A549 (cell line): ENCODE results near the gene TRIM10. TPM values are rescaled to one million over a fixed set of nuclear protein-coding genes. Genes with fewer than 3 reads are reported as not detected.
A peak's percentile ranks its signal among the peaks of the same experiment; 100 is the strongest.

Source experiments
- ATAC-seq, 2 experiments: fragments of 200-7000 bp in 1 of 2; fragments of >200 bp in 1 of 2; cut with Nextera tagmentation in 1 of 2; cut with Tn5 transposase in 1 of 2; 3 replicates each; pipeline versions ENCODE4 v1.8.0 to v1.9.1; 2018 to 2020; ENCODE audit warnings: mild to moderate bottlenecking in 1 of 2, moderate library complexity in 1 of 2
- CTCF ChIA-PET: fragments of 300-600 bp; sonication (Branson Sonifier 250); formaldehyde crosslinking; extraction: SDS; loops from one replicate; lab custom pipeline; 2021; ENCODE audit warnings: antibody characterized with exemption, inconsistent platforms; lab: Yijun Ruan, JAX
- POLR2A ChIA-PET: fragments of 350-600 bp; formaldehyde crosslinking; extraction: SDS; loops from one replicate; lab custom pipeline; 2021; ENCODE audit warnings: antibody characterized with exemption, inconsistent platforms; lab: Yijun Ruan, JAX
- DNase-seq, 2 experiments: peaks; one replicate each; pipeline versions ENCODE4 v3.0.0 to v3.0.0-alpha.2; 2011 to 2016; ENCODE audit warnings: low read depth in 1 of 2, low spot score in 1 of 2
- FAIRE-seq: peaks from 2 replicates; lab custom pipeline; 2011; peaks lifted over from hg19 to GRCh38; lab: Jason Lieb, UNC
- H3K27ac ChIP-seq, 2 experiments: fragments of >200 bp; sonication (Bioruptor Twin); formaldehyde crosslinking; 3 replicates each; pipeline ENCODE4 v1.5.1; 2016 to 2017
- H3K4me1 ChIP-seq: fragments of >200 bp; sonication (Bioruptor Twin); formaldehyde crosslinking; 3 replicates; pipeline ENCODE4 v1.6.1; 2016
- H3K4me2 ChIP-seq: fragments of >200 bp; sonication (Bioruptor Twin); formaldehyde crosslinking; 3 replicates; pipeline ENCODE4 v1.6.1; 2016
- H3K4me3 ChIP-seq: fragments of >200 bp; sonication (Bioruptor Twin); formaldehyde crosslinking; 3 replicates; pipeline ENCODE4 v1.5.1; 2016
- H3K9me3 ChIP-seq: fragments of >200 bp; sonication (Bioruptor Twin); formaldehyde crosslinking; 3 replicates; pipeline ENCODE4 v1.6.1; 2016
- ATOH8 ChIP-seq: fragments of 250-450 bp; sonication (Bioruptor Pico); IDR thresholded peaks from 2 replicates; pipeline ENCODE4 v1.5.0; 2020; ENCODE audit warnings: low read depth, mild to moderate bottlenecking, moderate library complexity
- CEBPB ChIP-seq, 2 experiments: fragments of >200 bp in 1 of 2; sonication (Bioruptor Twin) in 1 of 2; formaldehyde crosslinking in 1 of 2; IDR thresholded peaks; 2 replicates each; pipeline ENCODE4 v1.6.1; 2012 to 2016
- CTCF ChIP-seq: fragments of >200 bp; sonication (Bioruptor Twin); formaldehyde crosslinking; IDR thresholded peaks from 3 replicates; pipeline ENCODE4 v1.5.1; 2016
- EHMT2 ChIP-seq: fragments of 200-600 bp; sonication (generic); IDR thresholded peaks from 2 replicates; pipeline ENCODE4 v1.6.1; 2016; ENCODE audit warnings: antibody characterized with exemption, low read depth, mild to moderate bottlenecking, moderate library complexity
- EP300 ChIP-seq, 2 experiments: fragments of >200 bp; sonication (Bioruptor Twin); formaldehyde crosslinking; IDR thresholded peaks; 2 replicates in 1 of 2; 3 replicates in 1 of 2; pipeline ENCODE4 v1.6.1; 2016 to 2017
- HDAC2 ChIP-seq: fragments of 200-600 bp; sonication (generic); IDR thresholded peaks from 2 replicates; pipeline ENCODE4 v1.6.1; 2016
- HES2 ChIP-seq: fragments of >200 bp; sonication (Bioruptor Twin); formaldehyde crosslinking; IDR thresholded peaks from 2 replicates; pipeline ENCODE4 v1.6.1; 2016
- HEYL ChIP-seq: fragments of 250-450 bp; sonication (Bioruptor Pico); IDR thresholded peaks from 2 replicates; pipeline ENCODE4 v1.8.0; 2021; ENCODE audit warnings: mild to moderate bottlenecking, moderate library complexity
- HMGXB4 ChIP-seq: fragments of 250-450 bp; sonication (Bioruptor Pico); IDR thresholded peaks from 2 replicates; pipeline ENCODE4 v1.5.0; 2021; ENCODE audit warnings: mild to moderate bottlenecking, moderate library complexity, borderline replicate concordance
- HOXB5 ChIP-seq: fragments of 250-450 bp; sonication (Bioruptor Pico); IDR thresholded peaks from 2 replicates; pipeline ENCODE4 v1.5.0; 2020; ENCODE audit warnings: mild to moderate bottlenecking, moderate library complexity
- KDM5A ChIP-seq: fragments of 200-600 bp; sonication (generic); IDR thresholded peaks from 2 replicates; pipeline ENCODE4 v1.6.1; 2016; ENCODE audit warnings: antibody characterized with exemption, mild to moderate bottlenecking
- MYC ChIP-seq: IDR thresholded peaks from 2 replicates; pipeline ENCODE4 v1.6.1; 2012; ENCODE audit warnings: mild to moderate bottlenecking, inconsistent platforms, low read length, improper control_type of control experiment, borderline replicate concordance
- NFE2L2 ChIP-seq: fragments of 150-350 bp; conservative IDR thresholded peaks from 2 replicates; pipeline ENCODE4 v1.6.1; 2014; ENCODE audit warnings: low read length
- NR3C1 ChIP-seq: fragments of >200 bp; sonication (Bioruptor Twin); formaldehyde crosslinking; IDR thresholded peaks from 3 replicates; pipeline ENCODE4 v1.6.1; 2017
- PHF8 ChIP-seq: fragments of 200-600 bp; sonication (generic); IDR thresholded peaks from 2 replicates; pipeline ENCODE4 v1.6.1; 2016; ENCODE audit warnings: low read depth, mild to moderate bottlenecking, antibody characterized with exemption, moderate library complexity, borderline replicate concordance
- POLR2A ChIP-seq: IDR thresholded peaks from 2 replicates; pipeline ENCODE4 v1.6.1; 2012; ENCODE audit warnings: mild to moderate bottlenecking, low read length
- RAD21 ChIP-seq, 2 experiments: fragments of >200 bp in 1 of 2; sonication (Bioruptor Twin) in 1 of 2; formaldehyde crosslinking in 1 of 2; IDR thresholded peaks in 1 of 2; conservative IDR thresholded peaks in 1 of 2; 2 replicates in 1 of 2; 3 replicates in 1 of 2; pipeline ENCODE4 v1.6.1; 2012 to 2018; ENCODE audit warnings: inconsistent platforms in 1 of 2
- RCOR1 ChIP-seq: fragments of 150-350 bp; IDR thresholded peaks from 2 replicates; pipeline ENCODE4 v1.6.1; 2014; ENCODE audit warnings: antibody characterized with exemption, low read length, low read depth
- TFCP2L1 ChIP-seq: fragments of 250-450 bp; sonication (Bioruptor Pico); IDR thresholded peaks from 2 replicates; pipeline ENCODE4 v1.5.0; 2021; ENCODE audit warnings: mild to moderate bottlenecking
- USF2 ChIP-seq: fragments of 450-650 bp; IDR thresholded peaks from 2 replicates; pipeline ENCODE4 v1.6.1; 2014; ENCODE audit warnings: antibody characterized with exemption
- WGBS: methylation state at CpG from one replicate; pipeline ENCODE4 v1.1.6; 2017; ENCODE audit errors: missing lambda C conversion rate; 5-methylcytosine and 5-hydroxymethylcytosine counted together
- polyA minus RNA-seq: library from RNA; depleted of rRNA, polyadenylated mRNA; stranded (reverse); fragments of >200 nt; gene quantifications from 2 replicates; pipeline ENCODE4 v1.2.3, GENCODE V29; 2011; rRNA and poly(A)+ RNA removed
- polyA plus RNA-seq, 4 experiments: library from polyadenylated mRNA; depleted of rRNA in 3 of 4; stranded (reverse); fragments of >200 nt; fragmentation: RNase III in 1 of 4; extraction: RNeasy Plus Mini Kit Qiagen cat#74134 plus additional on column Dnase treatment in 1 of 4; gene quantifications; 2 replicates in 3 of 4; 3 replicates in 1 of 4; pipeline ENCODE4 v1.2.3, GENCODE V29; 2011 to 2017

Gene TRIM10
- polyA plus RNA-seq (2011; rRNA removed) (0.09 and 0.12 TPM in 2 replicates), polyA plus RNA-seq (2017; fragmentation: RNase III; extraction: RNeasy Plus Mini Kit Qiagen cat#74134 plus additional on column Dnase treatment) (0.03 TPM in 2 of 3 replicates, not detected in the other), polyA minus RNA-seq (0.15 TPM in 1 of 2 replicates, not detected in the other)
- polyA plus RNA-seq (2012; cell fraction: cytosol; rRNA removed), result not detected in 2 replicates
- polyA plus RNA-seq (2012; cell fraction: nucleus; rRNA removed), result 0.02 TPM in 1 of 2 replicates, not detected in the other

GRCh38 chr6:30160785-30161531, at the start of gene TRIM10:
TRIM10 (minus strand) TSS chr6:30161211; CDS start chr6:30160858, 353 bp downstream.
- no peak for DNase-seq
- Histone ChIP-seq H3K4me1 (peaks cover 13% of the 10 kb centered on the region), H3K4me2 (no peak within 1 kb of the TSS), H3K27ac (no peak within 1 kb of the TSS), H3K9me3 (no peaks in the 10 kb centered on the region), H3K4me3 (no peak within 1 kb of the TSS)
- POLR2A ChIA-PET, result no interaction called here
- FAIRE-seq, result no peak
- ATAC-seq, result no peak
- WGBS, result 71% methylated on average over 4 of the region's 4 CpGs
- CTCF ChIA-PET, result interaction anchor here (0.9 kb wide), 1 partner anchor 16 kb away, joined by 4 read pairs; no protein-coding TSS in a partner anchor
- no peak for TF ChIP-seq EP300 (IDR thresholded peaks at IDR 0.05)
- no peak for TF ChIP-seq HDAC2

GRCh38 chr6:30207619-30208295, 46.7 kb upstream of the TRIM10 start:
- DNase-seq, result no peak
- no peak overlapping the region for H3K4me3 ChIP-seq

GRCh38 chr6:30206799-30207618, 46.0 kb upstream of the TRIM10 start:
- DNase-seq (peak in 1 of 2 experiments; percentile 41), ATAC-seq (peak; percentile 68 to 77; a peak in 5 of 6 replicates), FAIRE-seq (no peak)
- Histone ChIP-seq H3K4me2 (peak overlapping the region; percentile 74), H3K27ac (peak overlapping the region; percentile 78), H3K9me3 (no peaks in the 10 kb centered on the region), H3K4me3 (no peak overlapping the region), H3K4me1 (peaks cover 77% of the 10 kb centered on the region)
- CTCF ChIA-PET, result interaction anchor here (1.2 kb wide), 1 partner anchor 12 kb away, joined by 6 read pairs; no protein-coding TSS in a partner anchor
- no peak for TF ChIP-seq ATOH8 (CRISPR knock-in tag)
- TF ChIP-seq CEBPB (IDR thresholded peaks at IDR 0.05), result peak in 1 of 2 experiments; percentile 39; a peak in 3 of 4 replicates
- no peak for TF ChIP-seq HOXB5 (CRISPR knock-in tag)
- no peak for TF ChIP-seq HEYL (CRISPR knock-in tag)
- TF ChIP-seq CTCF, result no peak
- TF ChIP-seq HMGXB4 (CRISPR knock-in tag), result no peak
- no peak for TF ChIP-seq EHMT2
- no peak for TF ChIP-seq NFE2L2
- TF ChIP-seq USF2, result peak; percentile 33; the same call in 1 of the 2 replicates
- TF ChIP-seq HES2, result no peak
- TF ChIP-seq RCOR1, result no peak
- POLR2A ChIA-PET, result interaction anchor here (1.2 kb wide), 1 partner anchor 12 kb away, joined by 3 read pairs; no protein-coding TSS in a partner anchor
- WGBS, result 37% methylated on average over 10 of the region's 11 CpGs

More at GRCh38 chr6:30207619-30208295, 46.7 kb upstream of the TRIM10 start:
- Histone ChIP-seq H3K27ac (peak overlapping the region; percentile 78), H3K4me1 (peaks cover 70% of the 10 kb centered on the region)
- TF ChIP-seq KDM5A (no peak), NR3C1 (no peak), TFCP2L1 (CRISPR knock-in tag) (no peak), RAD21 (conservative IDR thresholded peaks at IDR 0.05 in 1 of 2, IDR thresholded peaks at IDR 0.05 in 1 of 2) (no peak), PHF8 (no peak), HMGXB4 (CRISPR knock-in tag) (no peak), MYC (no peak), RCOR1 (no peak), POLR2A (no peak)
- TF ChIP-seq, all 56 proteins: peak for 0
- WGBS, result 69% methylated on average over 4 of the region's 4 CpGs
- ATAC-seq, result peak in 1 of 2 experiments; percentile 47; a peak in 3 of 6 replicates
- peak overlapping the region; percentile 74 for H3K4me2 ChIP-seq
- ChIA-PET POLR2A (interaction anchor here (0.5 to 1.2 kb wide), 2 partner anchors 11 to 13 kb away, joined by 3 read pairs; no protein-coding TSS in a partner anchor), CTCF (interaction anchor here (3.1 kb wide), 1 partner anchor 12 kb away, joined by 13 read pairs; no protein-coding TSS in a partner anchor)
- H3K9me3 ChIP-seq, result no peaks in the 10 kb centered on the region
- FAIRE-seq, result no peak
